C4-2B (cell line): ENCODE measurements around the gene TRIM17.

Experiments
- ZFX ChIP-seq: fragments of 450-650 bp; IDR thresholded peaks from 2 replicates; pipeline ENCODE4 v1.6.1; 2017
- TF ChIP-seq, protein P1 (sequence below): fragments of 450-650 bp; conservative IDR thresholded peaks from 2 replicates; pipeline ENCODE4 v1.5.1; 2017; ENCODE audit warnings: mild to moderate bottlenecking

DNA sequence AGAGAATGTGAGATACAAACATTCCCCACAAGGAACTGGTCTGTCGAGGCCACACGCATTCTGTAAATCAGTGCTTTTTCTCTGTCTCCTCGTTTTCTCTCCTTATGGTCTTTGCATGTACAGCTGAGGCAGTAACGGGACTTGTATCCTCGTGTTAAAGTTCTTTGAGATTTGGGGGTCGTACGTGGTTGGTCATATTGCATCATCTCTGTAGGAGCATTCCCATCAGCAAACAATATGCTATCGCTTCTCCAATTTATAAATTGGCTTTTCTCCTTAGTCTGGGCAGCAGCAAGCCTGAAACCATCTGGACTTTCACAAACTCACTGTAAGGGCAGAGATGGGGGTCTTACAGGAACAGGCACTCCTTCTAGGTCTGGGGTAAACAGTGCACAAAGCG lies 13.0 kb upstream of the TRIM17 start:
- TF ChIP-seq, protein P1, sequence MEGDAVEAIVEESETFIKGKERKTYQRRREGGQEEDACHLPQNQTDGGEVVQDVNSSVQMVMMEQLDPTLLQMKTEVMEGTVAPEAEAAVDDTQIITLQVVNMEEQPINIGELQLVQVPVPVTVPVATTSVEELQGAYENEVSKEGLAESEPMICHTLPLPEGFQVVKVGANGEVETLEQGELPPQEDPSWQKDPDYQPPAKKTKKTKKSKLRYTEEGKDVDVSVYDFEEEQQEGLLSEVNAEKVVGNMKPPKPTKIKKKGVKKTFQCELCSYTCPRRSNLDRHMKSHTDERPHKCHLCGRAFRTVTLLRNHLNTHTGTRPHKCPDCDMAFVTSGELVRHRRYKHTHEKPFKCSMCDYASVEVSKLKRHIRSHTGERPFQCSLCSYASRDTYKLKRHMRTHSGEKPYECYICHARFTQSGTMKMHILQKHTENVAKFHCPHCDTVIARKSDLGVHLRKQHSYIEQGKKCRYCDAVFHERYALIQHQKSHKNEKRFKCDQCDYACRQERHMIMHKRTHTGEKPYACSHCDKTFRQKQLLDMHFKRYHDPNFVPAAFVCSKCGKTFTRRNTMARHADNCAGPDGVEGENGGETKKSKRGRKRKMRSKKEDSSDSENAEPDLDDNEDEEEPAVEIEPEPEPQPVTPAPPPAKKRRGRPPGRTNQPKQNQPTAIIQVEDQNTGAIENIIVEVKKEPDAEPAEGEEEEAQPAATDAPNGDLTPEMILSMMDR: no peak
- TF ChIP-seq ZFX: no peak
